HG03064 (cell line): Measurements from ENCODE around the gene MNAT1.
"Not testable (repeated sequence)": the region's sequence is repeated elsewhere in the genome, so short reads cannot be mapped to it uniquely, and the experiment has no call there.

Source experiments
- ATAC-seq: cut with Tn5 transposase; IDR thresholded peaks from one replicate; pipeline ENCODE4 v1.9.1; 2021; ENCODE audit warnings: low read depth; ENCODE audit not compliant: unreplicated experiment

MNAT1 gene

GRCh38 chr14:60736494-60736893 lies 1.9 kb downstream of the MNAT1 start:
- no peak for ATAC-seq

GRCh38 chr14:60738843-60739508 lies 4.4 kb downstream of the MNAT1 start:
- ATAC-seq, result no peak

- ATAC-seq, result no peak
Observed at GRCh38 chr14:60744566-60744965, 10.0 kb downstream of the MNAT1 start.

GRCh38 chr14:60753264-60754119 lies 18.9 kb downstream of the MNAT1 start:
- ATAC-seq, result peak; percentile 97

- no peak for ATAC-seq
Observed at GRCh38 chr14:60756847-60757246, 22.3 kb downstream of the MNAT1 start.

- no peak for ATAC-seq
Observed at GRCh38 chr14:60757567-60758002, 23.0 kb downstream of the MNAT1 start.

GRCh38 chr14:60758885-60759284 lies 24.3 kb downstream of the MNAT1 start:
- no peak for ATAC-seq

DNA sequence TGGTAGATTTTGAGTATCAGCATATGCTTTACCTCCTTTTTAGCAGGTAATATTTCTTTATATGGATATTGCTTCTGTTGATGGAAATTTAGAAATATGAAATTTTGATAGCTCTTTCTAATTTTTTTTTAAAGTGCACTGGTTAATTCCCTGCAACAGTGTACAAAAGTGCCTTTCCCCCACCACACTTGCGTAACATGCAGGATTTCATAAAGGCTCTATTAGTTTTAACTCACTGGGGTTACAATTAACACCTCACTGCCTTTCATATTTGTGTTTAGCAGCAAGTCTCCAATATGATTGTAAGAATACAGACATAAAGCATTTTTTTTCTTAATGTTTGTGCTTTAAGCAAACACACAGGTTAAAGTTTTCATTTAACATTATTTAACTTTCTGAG lies 25.6 kb downstream of the MNAT1 start:
- ATAC-seq, result no peak

GRCh38 chr14:60760644-60761364 lies 26.2 kb downstream of the MNAT1 start:
- ATAC-seq, result no peak

- no peak for ATAC-seq
Observed at GRCh38 chr14:60768602-60769001, 34.0 kb downstream of the MNAT1 start.

- no peak for ATAC-seq
Observed at GRCh38 chr14:60771117-60771516, 36.6 kb downstream of the MNAT1 start.

GRCh38 chr14:60773558-60773957 lies 39.0 kb downstream of the MNAT1 start:
- ATAC-seq, result peak; percentile 73

GRCh38 chr14:60775296-60775695 lies 40.7 kb downstream of the MNAT1 start:
- ATAC-seq, result no peak

DNA sequence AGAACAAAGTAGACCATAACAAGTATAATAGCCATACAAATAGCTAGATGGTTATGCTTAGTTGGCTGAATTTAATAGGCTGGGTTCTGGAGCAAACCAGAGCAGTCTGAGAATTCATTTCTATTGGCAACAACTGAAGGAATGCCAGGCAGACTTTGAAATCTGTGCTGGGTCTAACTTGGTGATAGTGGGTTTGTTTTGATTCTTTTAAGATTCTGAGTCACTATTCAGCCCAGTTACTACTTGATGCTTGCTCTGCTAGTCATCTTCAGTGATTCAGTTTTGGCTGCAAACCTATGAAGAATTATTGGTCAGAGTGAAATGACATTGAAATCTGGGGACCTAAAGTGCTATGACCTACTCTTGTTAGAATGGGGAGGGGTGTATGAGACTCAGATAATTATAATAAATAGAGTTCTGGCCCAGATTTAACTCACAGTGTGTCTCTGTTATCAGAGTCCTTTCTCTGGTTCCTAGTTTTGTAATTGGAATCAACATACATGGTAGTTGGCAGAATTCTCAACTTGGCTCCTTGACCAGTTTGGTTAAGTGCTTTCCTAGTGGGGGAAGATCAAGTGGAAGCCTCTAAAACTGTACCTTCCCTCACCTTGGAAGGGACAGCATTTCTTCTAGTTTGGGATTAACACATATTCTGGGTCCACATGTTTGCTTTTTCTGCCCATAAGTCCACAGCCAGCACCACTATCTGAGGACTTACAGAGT lies 43.5 kb downstream of the MNAT1 start:
- no peak for ATAC-seq

DNA sequence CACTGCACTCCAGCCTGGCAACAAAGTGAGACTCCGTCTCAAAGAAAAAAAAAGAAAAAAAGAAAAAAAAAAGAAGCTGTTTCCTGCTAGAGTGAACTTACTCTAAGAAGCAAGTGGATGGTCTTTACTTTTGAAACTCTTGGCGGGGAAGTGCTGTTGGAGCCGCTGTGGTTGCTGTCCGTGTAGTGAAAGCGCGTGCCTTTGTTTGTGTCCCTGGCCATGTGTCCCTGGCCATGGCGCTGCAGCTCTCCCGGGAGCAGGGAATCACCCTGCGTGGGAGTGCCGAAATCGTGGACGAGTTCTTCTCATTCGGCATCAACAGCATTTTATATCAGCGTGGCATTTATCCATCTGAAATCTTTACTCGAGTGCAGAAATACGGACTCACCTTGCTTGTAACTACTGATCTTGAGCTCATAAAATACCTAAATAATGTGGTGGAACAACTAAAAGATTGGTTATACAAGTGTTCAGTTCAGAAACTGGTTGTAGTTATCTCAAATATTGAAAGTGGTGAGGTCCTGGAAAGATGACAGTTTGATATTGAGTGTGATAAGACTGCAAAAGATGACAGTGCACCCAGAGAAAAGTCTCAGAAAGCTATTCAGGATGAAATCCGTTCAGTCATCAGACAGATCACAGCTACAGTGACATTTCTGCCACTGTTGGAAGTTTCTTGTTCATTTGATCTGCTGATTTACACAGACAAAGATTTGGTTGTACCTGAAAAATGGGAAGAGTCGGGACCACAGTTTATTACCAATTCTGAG lies 45.4 kb downstream of the MNAT1 start:
- ATAC-seq, result not testable (repeated sequence)

GRCh38 chr14:60780558-60780957 lies 46.0 kb downstream of the MNAT1 start:
- not testable (repeated sequence) for ATAC-seq

DNA sequence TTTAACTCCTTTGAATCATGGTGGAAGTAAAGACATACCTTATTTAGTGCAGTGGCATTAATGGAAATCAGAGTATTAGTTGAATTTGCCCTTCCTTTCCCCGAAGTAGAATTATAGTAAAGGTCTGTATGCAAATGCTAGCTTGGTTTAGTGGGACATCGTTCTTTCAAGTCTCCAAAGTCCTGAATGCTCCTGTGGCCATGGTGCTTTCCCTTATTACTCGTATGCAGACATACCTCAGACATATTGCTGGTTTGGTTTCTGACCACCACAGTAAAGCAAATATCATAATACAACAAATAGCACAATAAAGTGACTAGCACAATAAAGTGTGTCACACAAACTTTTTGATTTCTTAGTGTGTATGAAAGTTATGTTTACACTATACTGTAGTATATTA lies 52.3 kb downstream of the MNAT1 start:
- no peak for ATAC-seq

DNA sequence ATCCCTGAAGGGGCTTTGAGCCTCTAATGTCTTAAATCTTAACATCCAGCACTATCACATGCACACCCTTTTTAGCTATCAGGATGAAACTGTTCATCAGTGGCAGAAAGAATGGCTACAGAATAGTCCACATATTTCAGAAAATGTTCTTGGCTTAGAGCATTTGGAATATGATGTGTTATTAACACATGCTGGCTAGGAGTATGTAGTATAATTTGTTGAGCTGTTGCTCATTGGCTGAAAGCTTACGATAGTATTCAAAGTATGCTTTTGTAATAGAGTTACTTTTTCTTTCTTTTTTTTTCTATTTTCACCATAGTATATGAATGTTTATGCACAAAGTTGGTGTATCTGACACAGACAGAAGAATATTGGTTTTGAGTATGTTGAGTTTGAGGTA lies 55.1 kb downstream of the MNAT1 start:
- ATAC-seq, result no peak

DNA sequence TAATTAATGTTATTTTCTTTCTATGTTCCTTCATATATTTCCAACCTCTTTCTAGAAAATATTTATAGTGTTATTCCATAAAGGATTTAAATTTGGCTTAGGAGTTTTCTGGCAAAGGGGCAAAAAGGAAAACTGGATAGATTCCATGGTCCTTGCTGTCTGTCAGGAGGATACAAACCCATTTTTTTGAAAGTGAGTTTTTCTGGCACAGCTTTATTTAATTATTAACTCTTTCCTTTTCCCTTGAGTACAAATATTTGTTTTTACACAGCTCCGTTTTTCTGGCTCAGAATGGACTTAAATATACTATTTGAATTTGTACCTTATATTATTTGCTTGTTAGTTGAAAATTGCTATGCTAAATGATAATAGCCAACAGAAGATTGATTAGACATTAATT lies 56.3 kb downstream of the MNAT1 start:
- ATAC-seq, result no peak

DNA sequence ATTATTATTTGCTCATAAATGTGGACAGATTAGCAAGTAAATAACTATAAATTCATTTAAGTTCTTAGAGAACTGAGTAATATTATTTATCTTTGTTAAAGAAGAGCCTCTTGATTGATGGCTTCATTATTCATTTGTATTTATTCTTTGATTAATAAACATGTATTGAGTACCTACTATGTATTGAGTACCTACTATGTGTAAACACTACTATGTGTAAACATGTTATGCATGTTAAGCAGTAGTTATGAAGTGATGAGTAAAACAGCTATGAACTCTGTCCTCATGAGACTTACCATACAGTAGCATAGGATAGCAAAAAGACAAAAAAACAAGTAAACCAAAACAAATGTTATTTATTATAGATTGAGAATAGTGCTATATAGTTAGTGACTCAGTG lies 61.9 kb downstream of the MNAT1 start:
- ATAC-seq, result no peak
